Adrenal gland (tissue), 12 donors: ENCODE results near the gene EML6. TPM values are rescaled to one million over a fixed set of nuclear protein-coding genes. Genes with fewer than 3 reads are reported as not detected.
A peak's percentile ranks its signal among the peaks of the same experiment; 100 is the strongest.

ENCODE experiments used
- DNase-seq, 7 donors: peaks; one replicate each; pipeline ENCODE4 v3.0.0-alpha.2; 2019 to 2020
- H3K27ac ChIP-seq, 5 donors: fragments of 200-600 bp; sonication (generic) in 4 of 5; 1 replicate in 3 of 5; 2 replicates in 2 of 5; pipeline versions ENCODE4 v1.5.1 to v1.8.0; 2016 to 2020; ENCODE audit warnings: mild to moderate bottlenecking in 1 of 5
- H3K27me3 ChIP-seq: fragments of 200-600 bp; 2 replicates; pipeline ENCODE4 v1.8.0; 2021
- H3K36me3 ChIP-seq, 2 donors: fragments of 200-600 bp; replicated peaks in 1 of 2; 1 replicate in 1 of 2; 2 replicates in 1 of 2; pipeline versions ENCODE4 v1.5.1 to v1.8.0; 2018 to 2022
- H3K4me1 ChIP-seq, 2 donors: fragments of 200-600 bp; replicated peaks in 1 of 2; 1 replicate in 1 of 2; 2 replicates in 1 of 2; pipeline versions ENCODE4 v1.5.1 to v1.8.0; 2018 to 2021
- H3K4me3 ChIP-seq, 4 donors: fragments of 200-600 bp; sonication (generic) in 3 of 4; one replicate each; pipeline ENCODE4 v1.5.1; 2016 to 2018
- H3K9me3 ChIP-seq, 3 donors: fragments of 200-600 bp; sonication (generic) in 1 of 3; replicated peaks in 1 of 3; 1 replicate in 2 of 3; 2 replicates in 1 of 3; pipeline versions ENCODE4 v1.5.1 to v1.8.0; 2016 to 2021
- CTCF ChIP-seq, 6 experiments: fragments of 450-650 bp in 4 of 6; fragments of 200-600 bp in 2 of 6; sonication (generic) in 1 of 6; IDR thresholded peaks; 1 replicate in 5 of 6; 2 replicates in 1 of 6; pipeline versions ENCODE4 v1.5.1 to v1.8.0; 2016 to 2021; ENCODE audit warnings: antibody characterized with exemption in 6 of 6, mild to moderate bottlenecking in 2 of 6, moderate library complexity in 1 of 6
- POLR2A ChIP-seq, 2 donors: fragments of 450-650 bp; IDR thresholded peaks; one replicate each; pipeline ENCODE4 v1.6.1; 2017; ENCODE audit warnings: antibody characterized with exemption in 2 of 2, mild to moderate bottlenecking in 2 of 2, moderate library complexity in 1 of 2
- WGBS, 4 donors: extraction: QIAGEN DNeasy Blood & Tissue Kit in 2 of 4; methylation state at CpG; one replicate each; pipeline versions ENCODE4 v1.1.5 to v1.1.7; 2013 to 2017; 5-methylcytosine and 5-hydroxymethylcytosine counted together
- intact Hi-C, 2 donors: fragments of 100-400 bp; cut with DNase I; formaldehyde crosslinking; loops; one replicate each; pipeline versions ENCODE4 v1.14.1 to v1.15.0; 2022 to 2023
- polyA plus RNA-seq, 3 donors: library from polyadenylated mRNA; stranded (reverse); fragments of 200-250 nt in 2 of 3; fragments of 350-450 nt in 1 of 3; fragmentation: Illumina TruSeq in 1 of 3; extraction: RNeasy Lipid Tissue Mini Kit (QIAGEN cat#74804) in 1 of 3; gene quantifications; one replicate each; pipeline ENCODE4 v1.2.3, GENCODE V29; 2013 to 2014
- total RNA-seq, 9 donors: library from RNA; depleted of rRNA in 4 of 9; stranded (reverse); fragments of >200 nt in 4 of 9; fragments of 120-200 nt in 1 of 9; fragmentation: NEBNext Ultra II Directional in 1 of 9; extraction: Animal tissue kit (Norgen Biotek cat#: 25700) in 1 of 9; gene quantifications; one replicate each; pipeline versions ENCODE4 v1.1.0 to v1.2.4, GENCODE V29; 2013 to 2023
- donor health status: healthy with polysubstance abuse.
- donor health status: Bipolar disorder and iron deficiency.
- donor health status: DM: yes; HTN: yes; CAD: no.
- donor health status: DM: no; HTN: no; CAD: no.
- donor health status: DM: no; HTN: no; CAD: no.
- donor health status: DM: yes; HTN: yes; CAD: no.

The EML6 gene
- total and polyA plus RNA-seq, 12 donors, result 6.0 to 19.3 (median 10.9) TPM

DNA sequence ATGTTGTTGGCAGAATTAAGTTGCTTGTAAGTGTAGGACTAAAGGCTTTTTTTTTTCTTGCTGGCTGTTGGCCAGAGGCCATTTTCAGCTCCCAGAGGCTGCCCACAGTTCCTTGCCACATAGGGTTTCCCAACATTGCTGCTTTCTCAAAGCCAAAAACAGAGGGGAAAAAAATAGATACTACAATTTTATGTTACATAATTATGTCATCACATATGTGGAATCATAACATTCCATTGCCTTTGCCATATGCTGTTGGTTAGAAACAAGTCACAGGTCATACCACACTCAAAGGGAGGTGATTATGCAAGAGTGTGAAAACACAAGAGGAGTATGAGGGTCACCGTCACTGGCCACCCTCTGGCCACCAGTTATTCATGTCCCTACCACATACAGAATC is 172.3 kb downstream of the EML6 start:
- no peak overlapping the region for H3K4me3 ChIP-seq
- 71 to 96% (median 90%) methylated on average over 1 of the region's 1 CpG for WGBS, 4 donors
- no peak for DNase-seq
- H3K4me1 ChIP-seq, result no peaks in the 10 kb centered on the region
- TF ChIP-seq POLR2A (IDR thresholded peaks at IDR 0.05) (no peak), CTCF (IDR thresholded peaks at IDR 0.05) (no peak)
- H3K27ac ChIP-seq, result no peak overlapping the region
- H3K27me3 ChIP-seq, result no peaks in the 10 kb centered on the region
- intact Hi-C loops, result no loop called here
- no peaks in the 10 kb centered on the region for H3K36me3 ChIP-seq
- H3K9me3 ChIP-seq, result no peaks in the 10 kb centered on the region

- H3K4me1 ChIP-seq, result no peaks in the 10 kb centered on the region
- no peak overlapping the region for H3K27ac ChIP-seq
- intact Hi-C loops, result no loop called here
- no peak overlapping the region for H3K4me3 ChIP-seq
- no peaks in the 10 kb centered on the region for H3K36me3 ChIP-seq
- no peaks in the 10 kb centered on the region for H3K9me3 ChIP-seq
- no peak for TF ChIP-seq POLR2A (IDR thresholded peaks at IDR 0.05)
- no peak for TF ChIP-seq CTCF (IDR thresholded peaks at IDR 0.05)
- no peaks in the 10 kb centered on the region for H3K27me3 ChIP-seq
- WGBS, 4 donors, result 80 to 88% (median 84%) methylated on average over 11 of the region's 11 CpGs
- no peak for DNase-seq
Measured at GRCh38 chr2:54897420-54898310, 174.2 kb downstream of the EML6 start.

DNA sequence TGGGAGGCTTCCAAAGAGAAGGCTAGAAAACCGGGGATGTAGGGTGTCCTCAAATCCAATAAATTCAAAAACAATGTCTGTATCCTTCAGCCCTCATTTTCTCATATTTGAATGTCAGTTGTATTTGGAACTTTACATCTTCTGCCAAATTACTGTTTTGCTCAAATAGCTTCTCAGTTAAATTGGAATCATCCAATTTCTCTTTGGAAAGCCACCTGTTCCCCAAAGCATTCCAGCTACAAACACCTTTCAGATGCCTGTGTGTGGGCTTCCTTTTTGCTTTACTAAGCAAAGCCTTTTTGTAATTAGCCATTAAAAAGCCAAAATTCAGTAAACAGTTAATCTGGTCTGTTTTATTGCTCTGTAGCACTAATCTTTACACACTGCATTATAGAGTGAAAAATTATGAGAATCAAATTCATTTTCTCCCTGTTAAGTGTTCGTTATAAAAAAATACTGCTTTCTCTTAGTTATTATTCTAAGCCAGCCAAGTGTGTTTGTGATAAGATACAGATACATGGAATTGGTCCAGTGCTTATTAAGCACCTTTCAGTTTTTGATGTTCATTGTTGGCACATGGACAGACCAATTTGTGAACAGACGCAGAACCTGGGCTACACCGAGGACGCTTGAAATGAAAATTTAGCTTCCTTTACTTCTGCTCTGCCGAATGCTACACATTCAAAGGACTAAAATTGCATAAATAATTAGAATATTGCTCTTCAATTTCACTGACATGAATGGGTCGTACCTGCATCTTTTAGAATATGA is 175.2 kb downstream of the EML6 start:
- DNase-seq, result no peak
- Histone ChIP-seq H3K36me3 (no peaks in the 10 kb centered on the region), H3K4me3 (no peak overlapping the region), H3K27me3 (no peaks in the 10 kb centered on the region), H3K27ac (no peak overlapping the region), H3K4me1 (no peaks in the 10 kb centered on the region), H3K9me3 (no peaks in the 10 kb centered on the region)
- intact Hi-C loops, result no loop called here
- 81 to 90% (median 84%) methylated on average over 7 of the region's 7 CpGs for WGBS, 4 donors
- TF ChIP-seq POLR2A (IDR thresholded peaks at IDR 0.05) (no peak), CTCF (IDR thresholded peaks at IDR 0.05) (no peak)

GRCh38 chr2:54899576-54900200 is 176.2 kb downstream of the EML6 start:
- peak in 4 of 7 donors; percentile 19 to 57 (median 29) for DNase-seq
- no peaks in the 10 kb centered on the region for H3K4me1 ChIP-seq
- H3K36me3 ChIP-seq, result no peaks in the 10 kb centered on the region
- TF ChIP-seq POLR2A (IDR thresholded peaks at IDR 0.05) (no peak), CTCF (IDR thresholded peaks at IDR 0.05) (peak; percentile 12 to 64 (median 54))
- no peaks in the 10 kb centered on the region for H3K27me3 ChIP-seq
- H3K4me3 ChIP-seq, result no peak overlapping the region
- 80 to 90% (median 87%) methylated on average over 5 of the region's 5 CpGs for WGBS, 4 donors
- no peak overlapping the region for H3K27ac ChIP-seq
- H3K9me3 ChIP-seq, result no peaks in the 10 kb centered on the region
- intact Hi-C loops, result loop anchor here in 1 of 2 donors (5.0 to 10.0 kb wide), 2 partner anchors 148 to 275 kb away; no protein-coding TSS in a partner anchor
